ENCODE data around the gene BBOF1.

The BBOF1 gene

DNA sequence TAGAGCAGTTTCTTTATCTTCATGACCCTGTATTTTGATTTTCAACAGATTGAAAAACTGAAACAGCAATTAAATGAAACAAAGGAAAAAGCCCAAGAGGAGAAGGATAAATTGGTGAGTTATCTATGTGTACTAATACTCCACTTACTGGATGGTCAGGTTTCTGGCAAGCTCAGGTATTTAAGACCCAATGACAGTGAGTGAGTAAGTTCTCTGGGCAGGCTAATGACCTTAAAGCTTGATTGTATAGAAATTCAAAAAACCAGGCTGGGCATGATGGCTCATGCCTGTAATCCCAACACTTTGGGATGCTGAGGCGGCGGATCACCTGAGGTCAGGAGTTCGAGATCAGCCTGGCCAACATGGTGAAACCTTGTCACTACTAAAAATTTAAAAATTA is 10.0 kb downstream of the BBOF1 start:
- DNase-seq (ENCODE audit: low spot score), result no peak

DNA sequence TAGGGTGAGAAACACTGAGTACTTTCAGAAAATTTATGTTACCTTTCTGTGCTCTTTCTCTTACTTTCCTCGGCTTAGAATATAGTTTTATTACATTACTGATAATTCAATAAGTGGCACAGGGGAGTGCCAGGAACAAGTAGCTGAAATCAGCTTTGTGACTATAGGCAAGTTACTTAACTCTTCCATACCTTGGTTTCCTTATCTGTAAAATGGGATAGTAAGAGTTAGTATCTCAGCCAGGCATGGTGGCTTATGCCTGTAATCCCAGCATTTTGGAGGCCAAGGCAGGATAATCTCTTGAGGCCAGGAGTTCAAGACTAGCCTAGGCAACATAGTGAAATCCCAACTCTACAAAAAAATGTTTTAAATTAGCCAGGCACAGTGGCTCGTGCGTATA is 15.4 kb downstream of the BBOF1 start:
- no peak for DNase-seq (ENCODE audit: low spot score)

DNA sequence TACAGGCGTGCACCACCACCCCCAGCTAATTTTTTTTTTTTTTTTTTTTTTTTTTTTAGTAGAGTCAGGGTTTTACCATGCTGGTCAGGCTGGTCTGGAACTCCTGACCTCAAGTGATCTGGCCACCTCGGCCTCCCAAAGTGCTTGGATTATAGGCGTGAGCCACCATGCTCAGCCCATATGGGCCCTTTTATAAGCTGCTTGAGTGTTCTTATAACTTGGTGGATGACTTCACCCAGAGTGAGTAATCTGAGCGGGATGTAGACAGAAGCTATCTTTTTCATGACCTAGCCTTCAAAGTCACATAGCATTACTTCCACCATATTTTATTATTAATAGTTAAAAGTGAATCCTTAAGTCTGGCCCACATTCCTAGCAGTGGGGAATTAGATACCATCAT is 16.4 kb downstream of the BBOF1 start:
- no peak for DNase-seq (ENCODE audit: low spot score)

DNA sequence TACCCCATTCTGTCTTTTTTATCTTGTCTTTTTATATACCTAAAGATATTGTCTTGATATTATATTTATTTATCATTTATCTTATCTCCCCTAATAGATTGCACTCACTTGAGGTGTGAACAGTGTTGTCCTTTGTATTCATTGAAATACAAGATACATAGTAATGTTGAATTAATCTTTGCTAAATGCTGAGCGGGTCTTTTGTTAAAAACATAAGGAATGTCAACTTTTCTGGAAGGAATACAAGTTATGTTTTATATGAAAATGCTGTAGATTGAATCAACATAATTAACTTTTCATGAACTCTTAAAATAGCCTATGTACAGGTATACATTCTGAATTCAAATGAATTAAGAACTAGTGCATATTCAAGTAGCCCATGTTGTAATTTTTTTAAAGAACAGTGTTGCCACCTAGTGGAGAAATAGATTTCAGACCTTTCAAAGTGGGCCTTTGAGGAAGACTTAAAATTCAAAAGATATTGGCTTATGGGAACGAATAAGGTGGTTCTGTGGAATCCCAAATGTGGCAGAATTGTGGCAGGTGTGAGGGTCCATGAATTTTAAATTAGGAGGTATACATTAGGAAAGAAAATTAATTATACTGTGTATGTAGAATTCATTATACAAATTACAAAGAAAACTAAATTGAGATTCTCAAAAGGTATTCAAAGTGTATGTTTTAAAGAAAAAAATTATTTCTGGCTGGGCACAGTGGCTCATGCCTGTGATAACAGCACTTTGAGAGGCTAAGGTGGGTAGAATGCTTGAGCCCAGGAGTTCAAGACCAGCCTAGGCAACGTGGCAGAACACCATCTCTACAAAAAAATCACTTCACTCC is 19.1 kb downstream of the BBOF1 start:
- DNase-seq (ENCODE audit: low spot score), result peak; percentile 45

DNA sequence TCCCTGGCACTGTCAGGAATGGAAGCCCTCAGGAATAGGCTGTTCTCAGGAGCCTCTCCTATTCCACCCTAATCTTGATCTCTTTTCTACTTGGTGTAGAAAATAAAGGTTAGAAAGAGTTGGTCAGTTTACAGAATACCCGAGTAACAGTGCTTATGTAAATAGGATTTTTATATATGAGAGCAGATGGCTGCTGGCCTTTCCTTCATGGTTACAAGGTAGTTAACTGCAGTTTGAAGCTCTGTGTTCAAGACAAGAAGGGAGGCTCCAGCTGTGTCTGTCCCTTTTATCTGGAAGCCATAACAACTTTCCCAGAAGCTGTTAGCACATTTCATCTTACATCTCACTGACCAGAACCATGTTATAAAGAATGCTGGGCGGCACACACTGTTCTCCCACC is 23.1 kb downstream of the BBOF1 start:
- DNase-seq (ENCODE audit: low spot score), result no peak

DNA sequence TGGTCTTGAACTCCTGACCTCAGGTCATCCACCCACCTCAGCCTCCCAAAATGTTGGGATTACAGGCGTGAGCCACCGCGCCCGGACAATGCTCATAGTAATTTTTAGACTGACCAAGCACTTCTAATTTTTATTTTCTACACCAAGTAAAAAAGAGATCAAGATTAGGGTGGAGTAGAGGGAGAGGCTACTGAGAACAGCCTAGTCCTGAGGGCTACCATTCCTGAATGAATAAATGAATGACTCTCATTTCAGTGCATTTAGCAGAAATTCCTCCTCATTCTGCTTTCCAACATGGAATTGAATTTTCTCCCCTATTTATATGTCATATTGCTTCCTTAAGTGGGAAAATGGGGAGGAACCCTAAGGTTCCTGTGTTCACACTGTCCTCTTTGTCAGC is 26.4 kb downstream of the BBOF1 start:
- no peak for DNase-seq (ENCODE audit: low spot score)

DNA sequence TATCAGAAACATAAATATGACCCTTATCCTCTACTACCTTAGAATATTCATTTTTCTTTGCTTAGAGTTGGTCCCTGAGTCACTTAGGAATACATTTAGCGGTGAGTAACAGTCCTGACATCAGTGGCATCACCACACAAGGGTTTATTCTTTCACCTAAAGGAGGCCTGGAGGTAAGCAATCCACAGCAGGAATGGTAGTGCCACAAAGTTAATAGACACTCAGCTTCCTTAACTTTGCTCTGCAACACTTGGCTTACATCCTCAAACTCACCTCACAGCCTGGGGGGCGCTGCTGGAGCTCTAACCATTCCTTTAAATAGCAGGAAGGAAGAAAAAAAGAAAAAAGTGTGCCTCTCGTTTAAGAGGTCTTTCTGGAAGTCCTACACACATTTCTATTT is 29.1 kb downstream of the BBOF1 start:
- DNase-seq (ENCODE audit: low spot score), result no peak

DNA sequence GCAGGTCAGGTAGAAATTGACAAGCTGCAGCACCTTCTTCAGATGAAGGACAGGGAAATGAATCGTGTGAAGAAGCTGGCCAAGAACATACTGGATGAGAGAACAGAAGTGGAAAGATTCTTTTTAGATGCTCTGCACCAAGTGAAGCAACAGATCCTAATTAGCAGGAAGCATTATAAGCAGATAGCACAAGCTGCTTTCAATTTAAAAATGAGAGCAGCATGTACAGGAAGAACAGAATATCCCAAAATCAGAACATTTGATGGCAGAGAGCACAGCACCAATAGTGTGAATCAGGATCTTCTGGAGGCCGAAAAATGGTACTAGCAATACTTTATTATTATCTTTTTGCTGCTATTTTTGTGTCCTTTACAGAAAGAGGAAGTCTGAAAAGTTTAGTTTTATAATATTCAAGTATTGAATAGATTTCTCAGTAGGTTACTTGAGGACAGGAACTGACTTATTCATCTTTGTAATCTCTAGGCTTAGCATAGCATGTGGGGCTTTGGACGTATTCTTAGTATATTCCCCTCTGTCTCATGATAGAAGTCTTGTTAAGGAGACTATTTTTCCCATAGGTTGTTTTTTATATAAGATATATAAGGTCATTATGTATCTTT is 30.8 kb downstream of the BBOF1 start:
- no peak for DNase-seq (ENCODE audit: low spot score)

DNA sequence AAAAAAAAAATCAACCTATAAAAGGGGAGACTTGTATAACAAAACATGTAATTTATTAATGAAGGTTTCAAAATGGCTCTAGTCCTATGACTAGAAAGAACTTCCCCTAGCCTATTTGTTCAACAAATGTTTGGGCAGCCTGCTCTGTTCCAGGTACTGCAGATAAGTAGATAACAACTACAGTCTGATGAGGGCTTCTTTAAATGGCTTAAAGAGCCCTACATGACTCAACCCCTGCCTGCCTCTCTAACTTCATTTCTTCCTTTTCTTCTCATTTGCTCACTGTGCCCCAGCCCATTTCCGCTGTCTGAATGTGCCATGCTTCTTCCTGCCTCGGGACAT is 43.6 kb downstream of the BBOF1 start:
- no peak for DNase-seq (ENCODE audit: low spot score)

DNA sequence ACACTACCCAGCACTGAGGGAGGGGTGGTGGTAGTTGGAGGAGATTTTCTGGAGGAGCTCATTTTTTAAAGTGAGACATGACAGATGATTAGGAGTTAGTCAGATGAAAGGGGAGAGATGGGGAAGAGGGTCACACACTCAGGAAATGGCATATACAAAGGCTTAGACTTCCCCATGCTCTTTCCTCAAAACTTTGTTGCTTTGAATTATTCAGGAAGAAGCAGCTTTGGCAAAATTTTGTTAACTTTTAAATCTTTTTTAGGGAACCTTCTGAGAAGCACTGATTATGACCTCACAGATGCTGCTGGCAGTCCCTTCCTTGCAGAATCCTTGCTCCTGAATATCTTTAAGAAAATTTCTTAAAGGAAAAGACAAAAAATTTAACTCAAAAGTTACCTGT is 45.3 kb downstream of the BBOF1 start:
- no peak for DNase-seq (ENCODE audit: low spot score)

DNA sequence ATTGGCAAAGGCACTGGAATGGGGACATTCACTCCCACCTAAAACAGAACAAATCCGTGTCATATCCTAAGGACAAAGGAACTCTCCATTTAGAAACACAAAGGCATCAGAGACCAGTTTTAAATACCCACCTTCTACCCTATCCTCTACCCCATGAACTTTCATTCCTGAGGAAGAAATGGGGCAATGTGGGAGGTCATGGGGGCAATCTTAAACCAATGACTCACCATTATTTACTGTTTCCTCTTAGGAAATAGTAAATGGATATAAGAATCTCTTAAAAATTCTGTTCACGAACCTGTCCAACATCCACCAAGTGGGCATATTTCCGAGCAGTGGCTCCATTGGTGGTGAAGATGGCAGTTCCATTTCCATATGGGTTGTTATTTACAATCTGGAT is 45.7 kb downstream of the BBOF1 start:
- DNase-seq (ENCODE audit: low spot score), result no peak

DNA sequence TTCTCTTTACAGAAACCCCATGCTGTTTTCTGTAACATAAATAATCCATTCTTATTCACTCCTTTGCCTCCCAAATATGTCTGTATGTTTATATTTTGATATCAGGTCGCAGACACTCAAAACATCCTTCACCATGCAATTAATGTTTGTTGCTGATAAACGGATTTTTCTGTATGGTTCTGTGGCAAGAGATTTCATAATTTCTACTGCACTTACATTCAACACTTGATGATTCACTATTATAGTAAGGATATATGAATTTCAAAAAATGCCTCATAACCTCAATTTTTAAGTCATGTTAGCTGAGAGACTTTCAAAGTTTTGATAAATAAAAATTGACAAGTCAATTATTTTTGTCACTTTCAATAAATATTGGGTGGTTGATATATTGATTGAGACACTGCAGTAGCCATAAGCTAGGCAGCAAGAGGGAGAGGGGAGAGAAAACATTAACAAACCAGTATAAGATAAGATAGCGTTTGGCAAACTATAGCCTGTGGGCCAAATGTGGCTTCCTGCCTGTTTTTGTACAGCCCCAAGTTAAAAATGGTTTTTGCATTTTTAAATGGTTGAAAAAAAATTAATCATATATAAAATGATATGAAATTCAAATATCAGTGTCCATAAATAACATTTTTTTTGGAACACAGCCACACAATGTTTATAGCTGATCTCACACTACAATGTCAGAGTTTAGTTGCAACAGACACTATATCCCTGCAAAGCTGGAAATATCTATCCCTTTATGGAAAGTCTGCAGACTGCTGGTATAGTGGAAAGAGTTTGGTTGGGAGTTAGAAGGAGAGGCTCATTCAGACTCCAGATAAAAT is 46.8 kb downstream of the BBOF1 start:
- DNase-seq (ENCODE audit: low spot score), result no peak

DNA sequence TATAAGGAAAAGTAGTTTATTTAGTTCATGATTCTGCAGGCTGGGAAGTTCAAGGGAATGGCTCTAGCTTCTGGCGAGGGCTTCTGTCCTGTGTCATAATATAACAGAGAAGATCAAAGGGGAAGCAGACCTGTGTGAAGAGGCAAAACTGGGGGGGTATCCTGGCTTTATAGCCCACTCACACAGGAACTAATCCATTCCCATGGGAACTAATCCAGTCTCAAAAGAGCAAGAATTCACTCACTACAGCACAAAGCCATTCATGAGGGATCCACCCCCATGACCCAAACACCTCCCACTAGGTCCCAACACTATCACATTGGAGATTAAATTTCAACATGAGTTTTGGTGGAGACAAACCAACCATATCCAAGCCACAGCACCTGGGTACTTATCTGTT is 58.3 kb downstream of the BBOF1 start:
- DNase-seq (ENCODE audit: low spot score), result no peak

DNA sequence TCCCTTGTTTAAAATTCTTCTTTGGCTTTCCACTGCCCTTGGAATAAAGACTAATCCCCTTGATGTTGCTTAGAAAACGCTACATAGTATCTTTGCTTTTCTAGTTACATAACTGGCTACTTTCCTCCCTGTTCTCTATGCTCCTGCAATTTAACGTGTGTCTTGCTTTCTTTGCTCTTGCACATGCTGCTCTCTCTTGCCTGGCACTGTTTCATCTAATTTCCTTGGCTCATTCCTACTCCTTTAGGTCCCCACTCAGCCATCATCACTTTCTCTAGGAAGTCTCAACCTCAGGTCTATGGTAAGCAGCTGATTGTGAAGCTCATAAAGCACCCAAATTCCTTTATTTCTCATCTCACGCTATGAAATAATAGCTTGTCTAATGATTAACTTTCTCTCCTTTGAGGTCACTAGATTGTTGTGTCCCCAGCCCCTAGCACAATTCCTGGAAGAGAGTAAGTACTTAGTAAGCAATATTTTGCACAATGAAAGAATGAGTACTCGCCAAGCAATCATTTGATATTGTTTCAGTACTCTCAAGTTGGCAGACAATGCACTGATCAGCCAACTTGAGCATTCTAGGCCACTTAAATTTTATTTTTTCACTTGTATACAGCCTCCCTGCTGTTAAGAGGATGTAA is 61.8 kb downstream of the BBOF1 start:
- peak; percentile 55 for DNase-seq (ENCODE audit: low spot score)

DNA sequence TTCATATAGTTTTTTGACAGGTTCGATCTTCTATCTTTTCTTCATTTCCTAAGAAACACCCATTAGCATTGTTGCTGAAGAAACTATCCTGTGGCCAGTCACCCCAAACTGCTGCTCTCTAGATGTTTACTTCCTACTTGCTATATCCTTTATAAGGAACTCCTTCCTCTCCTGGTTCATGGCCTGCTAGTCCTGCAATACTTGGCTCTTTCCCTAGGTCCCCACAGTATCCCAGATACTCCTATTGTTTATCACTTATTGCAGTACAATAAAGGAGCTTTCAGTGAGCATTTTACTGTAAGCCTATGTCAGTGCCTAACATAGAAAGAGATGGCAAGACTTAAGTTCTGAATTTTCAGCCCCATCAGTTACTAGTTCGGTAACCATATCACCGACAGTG is 62.3 kb downstream of the BBOF1 start:
- DNase-seq (ENCODE audit: low spot score), result no peak

DNA sequence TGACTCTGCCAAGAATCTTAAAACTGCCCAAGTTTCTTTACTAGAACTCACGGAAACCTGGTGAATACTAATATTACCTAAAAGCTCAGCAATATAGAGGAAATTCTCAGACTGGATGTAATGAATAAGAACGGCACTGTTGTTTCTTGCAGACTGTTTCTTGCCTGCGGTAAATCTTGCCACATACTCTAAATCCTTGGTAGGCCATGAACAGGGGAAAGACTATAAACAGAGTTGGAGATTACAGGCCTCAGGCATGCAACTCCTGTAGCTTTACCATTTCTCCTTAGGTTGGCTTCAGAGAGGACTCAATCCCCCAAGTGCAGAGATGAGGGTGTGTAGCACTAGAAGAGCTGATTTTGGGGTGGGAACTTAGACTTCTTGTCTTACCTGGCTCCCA is 64.0 kb downstream of the BBOF1 start:
- DNase-seq (ENCODE audit: low spot score), result no peak

DNA sequence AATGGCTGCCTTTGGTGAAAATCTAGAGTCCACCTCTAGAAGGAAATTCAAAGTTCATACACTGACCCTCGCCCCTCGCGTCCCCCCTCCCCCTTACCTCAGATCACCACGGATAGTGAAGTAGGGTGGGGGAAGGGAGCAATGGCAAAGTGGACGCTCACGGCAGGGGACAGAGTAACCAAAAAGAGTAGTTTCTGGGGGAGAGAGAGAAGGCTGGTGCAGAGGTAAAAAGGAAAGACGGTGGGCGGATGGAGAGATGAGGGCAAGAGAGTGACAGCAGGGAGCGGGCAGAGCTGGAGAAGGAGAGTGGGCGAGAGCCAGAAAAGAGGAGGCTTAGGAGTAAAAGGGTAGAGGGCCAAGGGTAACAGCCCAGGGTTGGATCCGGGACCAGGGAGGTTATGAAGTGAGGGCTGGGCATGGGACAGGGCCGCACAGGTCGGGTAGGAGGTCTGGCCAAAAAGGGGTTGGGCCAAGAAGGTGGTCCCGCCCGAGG is 64.7 kb downstream of the BBOF1 start:
- no peak for DNase-seq (ENCODE audit: low spot score)

DNA sequence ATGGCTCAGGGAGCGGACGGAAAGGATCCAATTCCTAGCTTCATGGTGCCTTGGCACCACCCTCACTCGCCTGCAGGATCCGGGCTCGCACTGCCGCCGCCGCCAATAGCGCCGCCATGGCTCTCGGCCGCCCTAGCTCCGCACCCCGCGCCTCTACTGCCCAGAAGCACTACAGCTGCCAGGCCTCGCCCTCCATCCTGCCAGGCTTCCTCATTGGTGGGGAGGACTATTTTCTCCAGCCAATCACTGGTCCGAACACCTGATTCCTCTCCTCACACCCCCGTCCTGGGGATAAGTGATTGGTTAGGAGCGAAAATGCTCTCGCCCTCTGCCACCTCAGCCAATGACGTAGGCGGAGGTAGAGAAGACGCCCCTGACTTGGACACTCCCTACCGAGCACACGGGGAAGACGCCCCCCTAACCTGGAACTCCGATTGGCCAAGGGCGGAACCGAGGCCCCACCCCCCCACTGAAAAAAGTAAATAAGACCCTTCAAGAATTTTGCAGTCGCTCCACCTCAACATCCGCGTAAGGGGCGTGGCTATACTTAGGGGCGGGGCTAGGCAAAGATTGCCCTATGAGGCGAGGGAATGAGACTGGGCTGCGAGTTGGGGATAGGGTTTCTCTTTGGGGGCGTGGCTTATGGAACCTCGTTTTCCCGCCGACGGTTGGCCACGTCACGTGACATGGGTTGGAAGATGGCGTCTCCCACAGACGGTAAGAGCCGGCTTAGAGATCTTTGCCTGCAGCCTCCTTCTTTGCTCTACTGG is 65.3 kb downstream of the BBOF1 start, which contains the start of the genes ALDH6A1 and LIN52:
ALDH6A1 (minus strand) TSS at position 177 of the 770 bp plus-strand sequence; CDS start at position 118, 59 bp downstream.
LIN52 (plus strand) TSS at position 680 of the 770 bp plus-strand sequence; CDS start at position 699, 19 bp downstream.
- DNase-seq (ENCODE audit: low spot score), result peak; percentile 99

DNA sequence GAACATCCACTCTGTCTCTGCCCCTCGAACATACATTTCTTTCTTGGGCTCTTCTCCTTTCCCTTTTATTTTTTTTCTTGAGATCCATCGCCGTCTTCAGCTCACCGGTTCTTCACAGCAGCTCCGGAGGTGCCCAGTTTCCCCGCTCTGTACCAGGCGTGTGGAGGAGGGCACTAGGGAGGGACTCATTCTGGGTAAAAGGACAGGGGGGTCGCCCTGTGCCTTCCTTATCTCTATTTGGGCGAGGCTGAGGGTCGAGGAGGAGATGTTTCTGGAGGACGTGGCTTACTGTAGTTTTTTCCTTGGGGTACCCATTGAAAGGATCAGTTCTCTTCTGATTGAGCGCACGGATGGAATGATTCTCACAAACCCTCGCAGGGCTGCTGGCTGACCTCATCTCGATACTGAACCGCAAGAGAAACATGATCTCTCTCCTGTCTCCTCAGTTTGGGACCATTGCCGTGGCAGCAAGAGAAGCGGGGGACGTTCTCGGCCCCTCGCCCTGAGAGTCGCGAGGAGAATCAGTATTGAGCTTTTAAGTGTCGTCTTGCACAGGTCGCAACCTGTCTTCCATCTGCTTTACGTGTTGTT is 66.0 kb downstream of the BBOF1 start:
- DNase-seq (ENCODE audit: low spot score), result no peak

DNA sequence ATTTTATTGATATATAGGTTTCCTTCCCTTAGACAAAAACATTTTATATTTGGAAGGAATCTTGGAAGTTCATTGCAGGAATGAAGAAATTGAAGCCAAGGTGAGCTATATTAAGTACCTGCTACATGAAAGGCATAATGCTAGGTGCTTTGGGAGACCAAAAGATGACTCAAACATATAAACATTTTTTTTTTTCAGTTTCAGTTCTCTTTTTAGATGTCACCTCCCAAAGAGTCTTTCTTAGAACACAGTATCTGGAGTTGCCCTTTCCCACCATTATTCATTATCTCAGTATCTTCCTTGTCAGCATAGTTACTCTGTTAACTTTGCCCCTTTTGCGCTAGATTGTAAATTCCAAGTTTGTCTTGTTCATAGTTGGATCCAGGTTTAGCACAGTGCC is 66.7 kb downstream of the BBOF1 start:
- DNase-seq (ENCODE audit: low spot score), result no peak
